LNCAP (cell line): ENCODE measurements around the gene GALNT13.

ENCODE experiments used
- CTCF ChIP-seq: fragments of 450-650 bp; IDR thresholded peaks from 2 replicates; pipeline ENCODE4 v1.5.1; 2017; ENCODE audit warnings: mild to moderate bottlenecking

Gene GALNT13

GRCh38 chr2:154449951-154450658, 578.4 kb downstream of the GALNT13 start:
- no peak for TF ChIP-seq CTCF

- no peak for TF ChIP-seq CTCF
Measured at GRCh38 chr2:154452471-154452870, 580.7 kb downstream of the GALNT13 start.

GRCh38 chr2:154452906-154453493, 581.3 kb downstream of the GALNT13 start:
- peak; percentile 59 for TF ChIP-seq CTCF

GRCh38 chr2:154455166-154455565, 583.4 kb downstream of the GALNT13 start:
- no peak for TF ChIP-seq CTCF

GRCh38 chr2:154455866-154456265, 584.1 kb downstream of the GALNT13 start:
- no peak for TF ChIP-seq CTCF

GRCh38 chr2:154457286-154457685, 585.6 kb downstream of the GALNT13 start:
- no peak for TF ChIP-seq CTCF

GRCh38 chr2:154459286-154459685, 587.6 kb downstream of the GALNT13 start:
- no peak for TF ChIP-seq CTCF
